Measurements from ENCODE around the gene FARS2.

FARS2 gene

DNA sequence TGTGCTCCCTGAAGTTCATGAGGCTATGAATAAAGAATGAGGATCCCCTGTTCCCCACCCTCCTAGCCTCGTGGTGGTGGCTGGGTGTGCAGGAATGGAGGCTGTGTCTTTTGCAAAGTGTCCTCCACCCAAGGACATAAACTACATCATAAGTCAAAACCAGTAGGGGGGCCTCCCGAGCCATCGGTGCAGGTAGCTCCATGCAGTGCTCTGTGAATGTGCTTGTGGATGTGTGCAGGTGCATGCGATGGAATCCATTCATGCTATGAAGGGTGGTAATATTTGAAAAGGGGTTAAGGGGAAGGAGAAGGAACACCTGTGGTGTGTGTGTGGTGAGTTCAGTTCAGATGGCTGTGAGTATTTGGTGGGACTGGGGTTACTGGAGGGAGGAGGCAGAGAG, 548.1 kb downstream of the FARS2 start:
- DNase-seq (ENCODE audit: low read depth), result no peak

DNA sequence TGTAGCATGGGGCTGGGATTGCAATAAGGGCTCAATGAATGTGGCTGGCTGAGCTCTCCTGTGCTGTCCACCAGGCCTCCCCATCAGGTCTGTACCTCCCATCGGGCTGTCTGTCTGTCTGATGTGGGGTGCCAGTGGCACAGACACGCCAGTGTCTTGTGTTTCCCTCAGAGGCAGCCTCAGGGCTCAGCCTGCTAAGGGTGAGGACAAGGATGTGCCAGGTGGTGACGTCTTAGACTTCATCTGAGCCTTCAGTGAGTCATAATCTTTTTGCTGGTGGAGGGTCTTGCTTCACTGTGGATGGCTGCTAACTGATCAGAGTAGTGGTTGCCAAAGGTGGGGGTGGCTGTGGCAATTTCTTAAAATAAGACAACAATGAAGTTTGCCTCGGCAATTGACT, 550.7 kb downstream of the FARS2 start:
- DNase-seq (ENCODE audit: low read depth), result no peak

DNA sequence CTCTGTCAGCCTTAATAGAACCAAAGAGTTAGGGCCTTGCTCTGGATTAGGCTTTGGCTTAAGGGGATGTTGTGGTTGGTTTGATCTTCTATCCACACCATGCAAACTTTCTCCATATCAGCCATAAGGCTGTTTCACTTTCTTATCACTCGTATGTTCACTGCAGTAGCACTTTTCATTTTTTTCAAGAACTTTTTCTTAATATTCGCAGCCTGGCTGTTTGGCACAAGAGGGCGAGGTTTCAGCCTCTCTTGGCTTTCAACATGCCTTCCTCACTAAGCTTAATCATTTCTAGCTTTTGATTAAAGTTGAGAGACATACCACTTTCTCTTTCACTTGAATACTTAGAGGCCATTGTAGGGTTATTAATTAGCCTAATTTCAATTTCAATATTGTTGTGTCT, 552.3 kb downstream of the FARS2 start:
- no peak for DNase-seq (ENCODE audit: low read depth)

DNA sequence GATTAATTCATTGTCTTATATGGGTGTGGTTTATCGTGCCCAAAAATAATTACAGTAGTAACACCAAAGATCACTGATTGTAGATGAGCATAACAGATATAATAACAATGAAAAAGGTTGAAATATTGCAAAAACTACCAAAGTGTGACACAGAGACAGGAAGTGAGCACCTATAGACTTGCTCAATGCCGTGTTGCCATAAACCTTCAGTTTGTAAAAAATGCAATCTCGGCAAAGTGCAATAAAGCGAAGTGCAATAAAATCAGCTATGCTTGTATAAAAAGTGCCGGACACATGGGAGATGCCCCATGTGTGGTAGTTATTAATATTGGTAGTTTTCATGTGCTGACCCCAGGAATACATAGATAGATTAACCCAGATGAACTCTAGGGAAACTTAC, 552.8 kb downstream of the FARS2 start:
- no peak for DNase-seq (ENCODE audit: low read depth)

DNA sequence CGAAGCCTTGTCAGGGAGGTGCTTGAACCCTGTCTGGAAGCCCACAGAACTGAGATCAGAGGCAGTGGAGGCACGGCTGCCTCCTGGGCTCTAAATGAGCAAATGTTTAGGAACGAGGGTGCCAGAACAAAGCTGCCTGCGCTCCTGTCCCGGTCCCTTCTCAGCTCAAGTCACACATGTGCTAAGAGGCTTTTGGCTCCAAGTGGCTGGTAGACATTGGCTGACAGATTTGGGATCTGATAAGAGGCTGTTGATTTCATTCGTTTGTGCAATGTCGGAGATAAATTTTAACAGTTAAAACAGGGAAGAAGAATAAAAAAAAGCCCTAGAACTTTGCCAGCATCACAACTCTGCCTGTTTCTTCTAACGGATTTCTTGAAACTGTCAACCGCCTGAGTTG, 553.6 kb downstream of the FARS2 start:
- DNase-seq (ENCODE audit: low read depth), result no peak

DNA sequence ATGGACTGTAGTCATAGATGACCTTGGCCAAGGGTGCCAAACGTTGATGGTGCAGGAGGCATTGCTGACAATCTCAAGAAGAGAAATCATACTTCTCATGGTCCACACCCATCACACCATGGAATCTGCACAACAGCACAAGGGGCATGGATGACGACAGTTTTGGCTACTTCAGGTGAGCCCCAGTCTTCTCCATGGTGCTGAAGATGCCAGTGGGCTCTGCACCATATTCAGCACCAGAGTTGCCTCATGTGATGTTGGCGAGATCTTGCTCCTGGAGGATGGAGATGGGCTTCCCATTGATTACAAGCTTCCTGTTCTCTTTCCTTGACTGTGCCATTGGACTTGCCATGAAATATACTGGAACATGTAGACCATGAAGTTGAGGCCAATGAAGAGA, 556.6 kb downstream of the FARS2 start:
- no peak for DNase-seq (ENCODE audit: low read depth)

DNA sequence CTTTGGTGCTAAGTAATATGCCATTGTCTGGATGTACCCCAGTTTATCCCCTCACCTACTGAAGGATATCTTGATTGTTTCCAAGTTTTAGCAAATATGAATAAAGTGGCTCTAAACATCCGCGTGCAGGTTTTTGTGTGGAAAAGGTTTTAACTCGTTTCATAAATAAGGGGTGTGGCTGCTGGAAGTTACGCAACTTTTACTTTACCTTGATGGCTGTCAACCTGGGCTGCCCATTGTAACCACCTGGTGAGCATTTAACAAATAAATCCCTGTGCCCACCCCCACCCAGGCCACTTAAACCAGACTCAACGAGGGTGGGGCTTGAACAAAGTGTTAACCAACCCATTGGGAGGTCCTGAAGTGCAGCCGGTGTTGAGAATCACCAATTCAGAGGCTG, 557.6 kb downstream of the FARS2 start:
- no peak for DNase-seq (ENCODE audit: low read depth)
